GM06990 (cell line): ENCODE results near the gene NDUFA11.

Experiments
- DNase-seq: peaks from one replicate; pipeline ENCODE4 v3.0.0-alpha.2; 2011; ENCODE audit not compliant: insufficient read length; ENCODE audit errors: extremely low read depth
- H3K27me3 ChIP-seq: replicated peaks from 2 replicates; pipeline ENCODE4 v1.6.0; 2011; ENCODE audit warnings: low read length; ENCODE audit not compliant: control insufficient read depth, insufficient read depth
- H3K36me3 ChIP-seq: 2 replicates; pipeline ENCODE4 v1.5.1; 2011; ENCODE audit warnings: low read length; ENCODE audit not compliant: control insufficient read depth, insufficient read depth
- H3K4me3 ChIP-seq: replicated peaks from 2 replicates; pipeline ENCODE4 v1.5.1; 2011; ENCODE audit warnings: low read depth, mild to moderate bottlenecking, control low read depth, low read length
- CTCF ChIP-seq: IDR thresholded peaks from 2 replicates; pipeline ENCODE4 v1.5.1; 2011; ENCODE audit warnings: low read length, control low read depth, mild to moderate bottlenecking, inconsistent platforms; ENCODE audit not compliant: insufficient read depth, poor library complexity, severe bottlenecking

NDUFA11 gene

GRCh38 chr19:5870986-5871394, 32.6 kb downstream of the NDUFA11 start:
- no peak for TF ChIP-seq CTCF
- no peaks in the 10 kb centered on the region for H3K36me3 ChIP-seq
- H3K4me3 ChIP-seq: no peak overlapping the region
- no peak for DNase-seq
- no peaks in the 10 kb centered on the region for H3K27me3 ChIP-seq

- DNase-seq: no peak
- TF ChIP-seq CTCF: no peak
- no peaks in the 10 kb centered on the region for H3K36me3 ChIP-seq
- H3K27me3 ChIP-seq: no peaks in the 10 kb centered on the region
- H3K4me3 ChIP-seq: no peak overlapping the region
Measured at GRCh38 chr19:5867201-5868136, 36.1 kb downstream of the NDUFA11 start.

DNA sequence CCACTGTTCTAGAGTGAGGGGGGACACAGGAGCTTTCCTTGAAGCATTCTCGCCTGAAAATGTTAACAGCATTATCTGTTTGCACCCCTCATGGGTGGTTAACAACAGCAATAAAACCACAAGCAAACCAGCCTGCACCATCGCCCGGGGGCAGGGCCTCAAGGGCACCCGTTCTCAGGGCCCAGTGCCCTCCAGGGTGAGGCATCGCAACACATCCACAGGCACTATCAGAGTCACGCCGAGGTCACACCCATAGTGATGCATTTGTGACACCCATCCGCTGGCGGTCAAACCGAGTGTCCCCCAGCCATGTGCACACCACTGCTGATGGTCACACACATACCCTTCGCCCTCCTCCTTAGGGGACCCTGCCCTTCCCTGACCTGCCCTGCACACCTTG, 37.8 kb downstream of the NDUFA11 start:
- no peak for TF ChIP-seq CTCF
- Histone ChIP-seq H3K27me3 (peaks cover 2% of the 10 kb centered on the region; the same call in 1 of the 2 replicates), H3K36me3 (no peaks in the 10 kb centered on the region), H3K4me3 (no peak overlapping the region)
- DNase-seq: no peak

DNA sequence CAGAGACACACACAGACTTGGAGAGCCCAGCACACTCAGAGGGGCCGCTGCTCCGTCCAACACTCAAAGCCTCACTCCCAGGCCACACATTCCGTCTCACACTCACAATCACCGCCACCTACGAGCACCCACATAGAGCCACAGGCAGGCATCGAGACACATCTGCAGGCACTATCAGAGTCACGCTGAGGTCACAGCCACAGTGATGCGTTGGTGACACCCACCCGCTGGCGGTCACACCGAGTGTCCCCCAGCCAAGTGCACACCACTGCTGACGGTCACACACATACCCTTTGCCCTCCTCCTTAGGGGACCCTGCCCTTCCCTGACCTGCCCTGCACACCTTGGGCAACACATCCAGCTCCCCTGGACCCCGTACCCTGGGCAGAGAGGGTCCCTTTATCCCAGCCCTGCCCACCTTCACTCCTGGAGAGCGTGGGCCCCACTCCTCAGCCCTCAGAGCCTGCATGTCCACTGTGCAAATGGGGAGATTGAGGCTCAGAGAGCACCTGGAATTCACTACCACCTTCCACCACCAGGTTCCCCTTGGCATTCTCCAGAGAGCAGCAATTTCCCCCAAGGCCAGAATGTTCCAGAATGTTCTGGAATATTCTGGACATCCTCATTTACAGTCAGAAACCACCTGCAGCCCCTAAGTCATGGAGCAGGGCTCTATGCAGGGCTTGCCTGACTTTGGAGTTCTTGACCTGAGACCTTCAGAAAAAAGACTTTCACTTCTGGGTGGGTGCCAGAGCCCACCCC, 38.7 kb downstream of the NDUFA11 start:
- no peak for DNase-seq
- no peaks in the 10 kb centered on the region for H3K36me3 ChIP-seq
- TF ChIP-seq CTCF: no peak
- H3K27me3 ChIP-seq: peaks cover 2% of the 10 kb centered on the region; the same call in 1 of the 2 replicates
- no peak overlapping the region for H3K4me3 ChIP-seq

GRCh38 chr19:5864013-5864720, 39.4 kb downstream of the NDUFA11 start:
- Histone ChIP-seq H3K27me3 (peaks cover 2% of the 10 kb centered on the region; the same call in 1 of the 2 replicates), H3K36me3 (no peaks in the 10 kb centered on the region), H3K4me3 (no peak overlapping the region)
- no peak for TF ChIP-seq CTCF
- DNase-seq: no peak
